ENCODE measurements around the gene PDCD2L.
"Not testable (repeated sequence)": the region's sequence is repeated elsewhere in the genome, so short reads cannot be mapped to it uniquely, and the experiment has no call there.

Gene PDCD2L

GRCh38 chr19:34411216-34411615, 7.0 kb downstream of the PDCD2L start:
- DNase-seq (ENCODE audit: low read depth, low spot score), result no peak

- no peak for DNase-seq (ENCODE audit: low read depth, low spot score)
Observed at GRCh38 chr19:34416021-34416545, 11.9 kb downstream of the PDCD2L start.

- DNase-seq (ENCODE audit: low read depth, low spot score), result no peak
Observed at GRCh38 chr19:34418300-34418699, 14.1 kb downstream of the PDCD2L start.

GRCh38 chr19:34426096-34426661, 22.0 kb downstream of the PDCD2L start:
- DNase-seq (ENCODE audit: low read depth, low spot score), result no peak

- DNase-seq (ENCODE audit: low read depth, low spot score), result peak; percentile 62
Observed at GRCh38 chr19:34428549-34429285, 24.5 kb downstream of the PDCD2L start.

GRCh38 chr19:34429553-34429952, 25.4 kb downstream of the PDCD2L start:
- no peak for DNase-seq (ENCODE audit: low read depth, low spot score)

GRCh38 chr19:34430738-34431625, 26.8 kb downstream of the PDCD2L start:
- DNase-seq (ENCODE audit: low read depth, low spot score), result peak; percentile 56

- no peak for DNase-seq (ENCODE audit: low read depth, low spot score)
Observed at GRCh38 chr19:34431681-34432402, 27.6 kb downstream of the PDCD2L start.

- DNase-seq (ENCODE audit: low read depth, low spot score), result no peak
Observed at GRCh38 chr19:34432797-34433196, 28.6 kb downstream of the PDCD2L start.

- DNase-seq (ENCODE audit: low read depth, low spot score), result peak; percentile 56
Observed at GRCh38 chr19:34436716-34437115, 32.5 kb downstream of the PDCD2L start.

GRCh38 chr19:34448191-34448590, 44.0 kb downstream of the PDCD2L start:
- no peak for DNase-seq (ENCODE audit: low read depth, low spot score)

GRCh38 chr19:34452723-34453122, 48.5 kb downstream of the PDCD2L start:
- DNase-seq (ENCODE audit: low read depth, low spot score), result no peak

GRCh38 chr19:34454091-34454490, 49.9 kb downstream of the PDCD2L start:
- no peak for DNase-seq (ENCODE audit: low read depth, low spot score)

GRCh38 chr19:34454685-34455084, 50.5 kb downstream of the PDCD2L start:
- no peak for DNase-seq (ENCODE audit: low read depth, low spot score)

- not testable (repeated sequence) for DNase-seq (ENCODE audit: low read depth, low spot score)
Observed at GRCh38 chr19:34455783-34456480, 51.7 kb downstream of the PDCD2L start.

- DNase-seq (ENCODE audit: low read depth, low spot score), result no peak
Observed at GRCh38 chr19:34457446-34457845, 53.2 kb downstream of the PDCD2L start.

GRCh38 chr19:34458677-34459076, 54.5 kb downstream of the PDCD2L start:
- DNase-seq (ENCODE audit: low read depth, low spot score), result no peak

- DNase-seq (ENCODE audit: low read depth, low spot score), result no peak
Observed at GRCh38 chr19:34459614-34460013, 55.4 kb downstream of the PDCD2L start.

- peak; percentile 12 for DNase-seq (ENCODE audit: low read depth, low spot score)
Observed at GRCh38 chr19:34461375-34462100, 57.3 kb downstream of the PDCD2L start.

GRCh38 chr19:34464785-34465184, 60.6 kb downstream of the PDCD2L start:
- not testable (repeated sequence) for DNase-seq (ENCODE audit: low read depth, low spot score)
